ENCODE data around the gene FAM83G.

FAM83G gene

GRCh38 chr17:19005137-19005773 lies 691 bp upstream of the FAM83G start:
- TF ChIP-seq, protein P1, sequence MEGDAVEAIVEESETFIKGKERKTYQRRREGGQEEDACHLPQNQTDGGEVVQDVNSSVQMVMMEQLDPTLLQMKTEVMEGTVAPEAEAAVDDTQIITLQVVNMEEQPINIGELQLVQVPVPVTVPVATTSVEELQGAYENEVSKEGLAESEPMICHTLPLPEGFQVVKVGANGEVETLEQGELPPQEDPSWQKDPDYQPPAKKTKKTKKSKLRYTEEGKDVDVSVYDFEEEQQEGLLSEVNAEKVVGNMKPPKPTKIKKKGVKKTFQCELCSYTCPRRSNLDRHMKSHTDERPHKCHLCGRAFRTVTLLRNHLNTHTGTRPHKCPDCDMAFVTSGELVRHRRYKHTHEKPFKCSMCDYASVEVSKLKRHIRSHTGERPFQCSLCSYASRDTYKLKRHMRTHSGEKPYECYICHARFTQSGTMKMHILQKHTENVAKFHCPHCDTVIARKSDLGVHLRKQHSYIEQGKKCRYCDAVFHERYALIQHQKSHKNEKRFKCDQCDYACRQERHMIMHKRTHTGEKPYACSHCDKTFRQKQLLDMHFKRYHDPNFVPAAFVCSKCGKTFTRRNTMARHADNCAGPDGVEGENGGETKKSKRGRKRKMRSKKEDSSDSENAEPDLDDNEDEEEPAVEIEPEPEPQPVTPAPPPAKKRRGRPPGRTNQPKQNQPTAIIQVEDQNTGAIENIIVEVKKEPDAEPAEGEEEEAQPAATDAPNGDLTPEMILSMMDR (IDR thresholded peaks at IDR 0.05; ENCODE audit: insufficient read depth, low read depth, low read length, missing control alignments), result no peak
- peak overlapping the region; percentile 37 for H3K4me3 ChIP-seq (ENCODE audit: low read length)
- no peak for DNase-seq (ENCODE audit: low read depth)

DNA sequence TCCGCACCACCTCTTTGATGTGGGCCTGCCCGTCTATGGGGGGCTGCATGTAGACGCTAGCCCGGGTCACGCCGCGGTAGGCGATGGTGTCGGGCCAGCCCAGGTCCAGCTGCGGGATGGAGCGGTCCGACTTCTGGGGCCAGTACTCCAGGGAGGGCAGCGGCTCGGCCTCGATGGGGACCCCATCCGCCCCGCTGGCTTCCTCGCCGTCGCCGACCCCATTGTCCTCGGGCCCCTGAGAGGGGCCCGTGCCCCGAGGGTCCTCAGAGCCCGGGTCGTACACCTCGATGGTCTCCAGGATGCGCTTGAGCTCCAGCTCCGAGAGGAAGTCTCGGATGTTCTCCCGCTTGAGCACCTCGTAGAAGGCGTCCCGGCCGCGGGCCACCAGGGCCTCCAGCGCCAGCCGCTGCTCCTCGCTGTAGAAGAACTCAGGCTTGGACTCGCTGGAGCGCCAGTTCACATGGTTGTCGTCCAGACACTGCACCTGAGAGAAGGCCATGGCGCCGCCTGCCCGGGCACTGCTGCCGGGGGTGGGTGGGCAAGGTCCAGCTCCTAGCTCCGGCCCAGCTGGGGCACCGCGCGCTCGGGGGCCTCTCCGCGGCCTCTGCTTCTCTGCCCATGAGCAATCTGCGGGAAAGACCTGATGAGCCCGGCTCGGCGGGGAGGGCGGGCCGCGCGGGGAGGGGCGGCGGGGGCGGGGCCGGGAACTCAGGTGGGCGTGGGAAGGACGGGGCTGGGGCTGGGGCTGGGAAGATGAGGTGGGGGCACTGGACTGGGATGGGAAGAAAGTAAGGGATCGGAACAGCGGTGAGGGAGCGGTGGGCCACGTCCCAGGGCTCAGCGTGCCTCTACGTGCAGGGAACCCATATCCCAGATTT lies 782 bp downstream of the FAM83G start:
- TF ChIP-seq, protein P1 (IDR thresholded peaks at IDR 0.05; ENCODE audit: insufficient read depth, low read depth, low read length, missing control alignments), result no peak
- H3K4me3 ChIP-seq (ENCODE audit: low read length), result peak overlapping the region; percentile 65
- DNase-seq (ENCODE audit: low read depth), result peak; percentile 71

GRCh38 chr17:19002805-19003542 lies 1.6 kb downstream of the FAM83G start:
- peak overlapping the region; percentile 65 for H3K4me3 ChIP-seq (ENCODE audit: low read length)
- DNase-seq (ENCODE audit: low read depth), result peak; percentile 71
- TF ChIP-seq, protein P1 (IDR thresholded peaks at IDR 0.05; ENCODE audit: insufficient read depth, low read depth, low read length, missing control alignments), result no peak

DNA sequence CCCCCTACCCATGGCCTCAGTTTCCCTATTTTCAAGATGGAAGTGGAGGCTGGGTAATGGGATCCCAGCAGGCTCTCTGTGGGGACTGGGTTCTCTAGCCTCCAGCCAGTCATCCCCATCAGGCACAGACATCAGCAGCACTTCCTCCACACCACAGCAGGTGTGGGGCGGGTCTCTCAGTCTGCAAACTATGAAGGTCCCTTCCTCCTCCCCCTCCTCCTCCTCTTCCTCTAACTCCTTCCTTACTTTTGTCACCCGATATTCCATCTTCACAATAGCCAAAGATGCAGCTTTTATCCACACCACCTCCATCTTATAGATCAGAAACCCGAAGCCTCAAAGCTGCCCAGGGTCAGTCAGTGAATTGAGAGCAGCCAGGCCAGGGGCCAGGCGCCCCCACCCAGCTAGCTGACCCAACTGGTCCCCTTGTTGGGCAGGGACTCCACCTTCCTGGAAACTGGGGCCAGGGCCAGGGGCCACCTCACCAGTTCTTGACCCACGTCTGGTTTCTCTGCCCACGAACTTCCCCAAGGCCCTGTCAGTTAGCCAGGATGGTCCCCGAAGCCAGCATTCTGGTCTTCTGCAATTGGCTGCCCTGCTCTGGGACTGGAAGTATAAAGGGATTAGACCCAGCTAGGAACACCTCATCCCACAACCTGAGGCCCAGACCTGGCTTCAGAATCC lies 2.5 kb downstream of the FAM83G start:
- TF ChIP-seq, protein P1 (IDR thresholded peaks at IDR 0.05; ENCODE audit: insufficient read depth, low read depth, low read length, missing control alignments), result no peak
- peak; percentile 24 for DNase-seq (ENCODE audit: low read depth)

GRCh38 chr17:19000531-19001325 lies 3.8 kb downstream of the FAM83G start:
- TF ChIP-seq, protein P1 (IDR thresholded peaks at IDR 0.05; ENCODE audit: insufficient read depth, low read depth, low read length, missing control alignments), result no peak
- peak; percentile 94 for DNase-seq (ENCODE audit: low read depth)
- peak overlapping the region; percentile 65 for H3K4me3 ChIP-seq (ENCODE audit: low read length)

More for the DNA sequence above, 2.5 kb downstream of the FAM83G start:
- H3K4me3 ChIP-seq (ENCODE audit: low read length), result peak overlapping the region; percentile 65

GRCh38 chr17:18999911-19000310 lies 4.7 kb downstream of the FAM83G start:
- peak; percentile 91 for DNase-seq (ENCODE audit: low read depth)
- TF ChIP-seq, protein P1 (IDR thresholded peaks at IDR 0.05; ENCODE audit: insufficient read depth, low read depth, low read length, missing control alignments), result no peak
- H3K4me3 ChIP-seq (ENCODE audit: low read length), result peak overlapping the region; percentile 65
